HG03469 (cell line): ENCODE results near the gene HSF2BP.
"Not testable (repeated sequence)": the region's sequence is repeated elsewhere in the genome, so short reads cannot be mapped to it uniquely, and the experiment has no call there.

ENCODE experiments used
- ATAC-seq: cut with Tn5 transposase; IDR thresholded peaks from one replicate; pipeline ENCODE4 v1.9.1; 2021; ENCODE audit warnings: mild to moderate bottlenecking, moderate library complexity, moderate number of reproducible peaks; ENCODE audit not compliant: unreplicated experiment

The HSF2BP gene

GRCh38 chr21:43479197-43479596 is 180.1 kb downstream of the HSF2BP start:
- not testable (repeated sequence) for ATAC-seq
